22Rv1 (cell line): ENCODE measurements around the gene NOS1AP.

Experiments
- ZFX ChIP-seq: fragments of 450-650 bp; IDR thresholded peaks from 2 replicates; pipeline ENCODE4 v1.6.1; 2017; ENCODE audit warnings: antibody characterized with exemption, borderline replicate concordance
- TF ChIP-seq, protein P1 (sequence below): fragments of 450-650 bp; IDR thresholded peaks from 2 replicates; pipeline ENCODE4 v1.5.1; 2017; ENCODE audit warnings: mild to moderate bottlenecking

DNA sequence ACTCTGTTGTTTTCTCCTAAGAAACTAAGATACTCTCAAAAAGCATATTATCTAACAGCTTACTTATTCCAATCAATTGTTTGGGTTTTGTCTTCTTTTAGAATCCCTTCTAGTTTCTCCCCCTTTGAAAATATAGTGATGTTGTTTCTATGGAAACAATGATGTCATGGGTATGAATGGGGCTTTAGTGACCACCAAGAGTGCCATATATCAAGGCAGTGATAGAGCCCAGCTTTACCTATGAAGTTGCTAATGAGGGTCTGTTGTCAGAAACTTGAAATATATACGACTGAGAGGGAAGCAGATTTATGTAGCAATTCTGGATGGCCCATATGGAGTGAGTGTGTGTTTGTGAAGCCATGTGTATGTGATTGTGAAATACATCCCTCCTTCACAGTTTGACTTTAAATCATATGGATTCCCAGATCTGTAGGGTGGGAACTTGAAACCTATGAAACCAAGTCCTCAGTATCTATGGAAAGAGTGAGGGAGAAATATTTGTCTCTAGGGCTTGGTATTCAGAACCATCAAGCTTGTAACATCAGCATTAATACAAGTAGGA is 190.5 kb downstream of the NOS1AP start:
- TF ChIP-seq, protein P1, sequence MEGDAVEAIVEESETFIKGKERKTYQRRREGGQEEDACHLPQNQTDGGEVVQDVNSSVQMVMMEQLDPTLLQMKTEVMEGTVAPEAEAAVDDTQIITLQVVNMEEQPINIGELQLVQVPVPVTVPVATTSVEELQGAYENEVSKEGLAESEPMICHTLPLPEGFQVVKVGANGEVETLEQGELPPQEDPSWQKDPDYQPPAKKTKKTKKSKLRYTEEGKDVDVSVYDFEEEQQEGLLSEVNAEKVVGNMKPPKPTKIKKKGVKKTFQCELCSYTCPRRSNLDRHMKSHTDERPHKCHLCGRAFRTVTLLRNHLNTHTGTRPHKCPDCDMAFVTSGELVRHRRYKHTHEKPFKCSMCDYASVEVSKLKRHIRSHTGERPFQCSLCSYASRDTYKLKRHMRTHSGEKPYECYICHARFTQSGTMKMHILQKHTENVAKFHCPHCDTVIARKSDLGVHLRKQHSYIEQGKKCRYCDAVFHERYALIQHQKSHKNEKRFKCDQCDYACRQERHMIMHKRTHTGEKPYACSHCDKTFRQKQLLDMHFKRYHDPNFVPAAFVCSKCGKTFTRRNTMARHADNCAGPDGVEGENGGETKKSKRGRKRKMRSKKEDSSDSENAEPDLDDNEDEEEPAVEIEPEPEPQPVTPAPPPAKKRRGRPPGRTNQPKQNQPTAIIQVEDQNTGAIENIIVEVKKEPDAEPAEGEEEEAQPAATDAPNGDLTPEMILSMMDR = no peak
- no peak for TF ChIP-seq ZFX
